IMR-90 (cell line): Measurements from ENCODE around the gene HSFX3. TPM values are rescaled to one million over a fixed set of nuclear protein-coding genes. Genes with fewer than 3 reads are reported as not detected.

ENCODE experiments used
- ATAC-seq: fragments of 200-7000 bp; cut with Tn5 transposase; 2 replicates; pipeline ENCODE4 v1.9.1; 2020; ENCODE audit warnings: low read depth, mild to moderate bottlenecking, moderate library complexity
- BruUV-seq: library from RNA; stranded (reverse); fragments of 400-500 nt; replicated peaks from 2 replicates; lab custom pipeline; 2021; lab: Mats Ljungman, UMichigan
- CTCF ChIA-PET: fragments of 300-600 bp; formaldehyde crosslinking; extraction: SDS; loops from one replicate; lab custom pipeline; 2021; ENCODE audit warnings: antibody characterized with exemption; lab: Yijun Ruan, JAX
- POLR2A ChIA-PET: fragments of 300-600 bp; sonication (Branson Sonifier 250); formaldehyde crosslinking; loops from one replicate; lab custom pipeline; 2022; ENCODE audit warnings: antibody characterized with exemption; ENCODE audit not compliant: unreplicated experiment; lab: Charles Lee
- DNase-seq: peaks from one replicate; pipeline ENCODE4 v3.0.0; 2013
- H2AFZ ChIP-seq: replicated peaks from 2 replicates; pipeline ENCODE3; 2013; ENCODE audit warnings: low read length, mild to moderate bottlenecking; ENCODE audit not compliant: poor library complexity
- H2AK5ac ChIP-seq: 2 replicates; pipeline ENCODE4 v1.6.1; 2013; ENCODE audit warnings: low read depth, low read length, inconsistent platforms
- H2AK9ac ChIP-seq: replicated peaks from 2 replicates; pipeline ENCODE3; 2013; ENCODE audit warnings: mild to moderate bottlenecking, low read depth, low read length, moderate library complexity; ENCODE audit not compliant: poor library complexity
- H2BK120ac ChIP-seq: 2 replicates; pipeline ENCODE4 v1.6.1; 2013; ENCODE audit warnings: low read depth, low read length, inconsistent platforms
- H2BK15ac ChIP-seq: 3 replicates; pipeline ENCODE4 v1.6.1; 2013; ENCODE audit warnings: low read depth, low read length, inconsistent platforms
- H2BK20ac ChIP-seq: 2 replicates; pipeline ENCODE4 v1.6.1; 2013; ENCODE audit warnings: low read depth, mild to moderate bottlenecking, inconsistent platforms, low read length, moderate library complexity
- H2BK5ac ChIP-seq: 2 replicates; pipeline ENCODE4 v1.6.1; 2013; ENCODE audit warnings: mild to moderate bottlenecking, low read depth, low read length, inconsistent platforms; ENCODE audit not compliant: poor library complexity, severe bottlenecking
- H3K14ac ChIP-seq: replicated peaks from 2 replicates; pipeline ENCODE4 v1.6.1; 2013; ENCODE audit warnings: low read depth, low read length, inconsistent platforms
- H3K18ac ChIP-seq: 2 replicates; pipeline ENCODE4 v1.6.1; 2013; ENCODE audit warnings: low read depth, low read length, control low read depth
- H3K23ac ChIP-seq: 2 replicates; pipeline ENCODE4 v1.6.1; 2013; ENCODE audit warnings: low read depth, low read length, inconsistent platforms
- H3K27ac ChIP-seq: 2 replicates; pipeline ENCODE4 v1.5.1; 2013; ENCODE audit warnings: mild to moderate bottlenecking, control low read depth, low read length; ENCODE audit not compliant: insufficient read depth
- H3K27me3 ChIP-seq: 2 replicates; pipeline ENCODE4 v1.6.1; 2013; ENCODE audit warnings: low read length; ENCODE audit not compliant: control insufficient read depth, insufficient read depth
- H3K36me3 ChIP-seq: 2 replicates; pipeline ENCODE4 v1.6.1; 2013; ENCODE audit warnings: low read length, mixed read lengths; ENCODE audit not compliant: control insufficient read depth, insufficient read depth
- H3K4ac ChIP-seq: 2 replicates; pipeline ENCODE4 v1.6.1; 2013; ENCODE audit warnings: low read depth, low read length, inconsistent platforms
- H3K4me1 ChIP-seq: 2 replicates; pipeline ENCODE4 v1.6.1; 2013; ENCODE audit warnings: low read length, mixed read lengths; ENCODE audit not compliant: control insufficient read depth, insufficient read depth
- H3K4me2 ChIP-seq: 2 replicates; pipeline ENCODE4 v1.6.1; 2013; ENCODE audit warnings: low read depth, mild to moderate bottlenecking, control low read depth, low read length, moderate library complexity
- H3K4me3 ChIP-seq: 2 replicates; pipeline ENCODE4 v1.5.1; 2013; ENCODE audit warnings: low read depth, mild to moderate bottlenecking, control low read depth, low read length, moderate library complexity; ENCODE audit not compliant: insufficient read depth
- H3K56ac ChIP-seq: 2 replicates; pipeline ENCODE4 v1.6.1; 2013; ENCODE audit warnings: low read length, inconsistent platforms; ENCODE audit not compliant: insufficient read depth; ENCODE audit errors: extremely low read depth
- H3K79me1 ChIP-seq, 2 experiments: 2 replicates each; pipeline ENCODE4 v1.6.1; 2013; ENCODE audit warnings: low read length in 2 of 2, inconsistent platforms in 1 of 2, low read depth in 1 of 2
- H3K9ac ChIP-seq: 2 replicates; pipeline ENCODE4 v1.6.1; 2013; ENCODE audit warnings: low read depth, low read length, control low read depth
- H3K9me1 ChIP-seq: 2 replicates; pipeline ENCODE4 v1.6.1; 2013; ENCODE audit warnings: low read length, inconsistent platforms; ENCODE audit not compliant: insufficient read depth
- H3K9me3 ChIP-seq: 2 replicates; pipeline ENCODE4 v1.6.1; 2013; ENCODE audit warnings: low read length; ENCODE audit not compliant: control insufficient read depth, insufficient read depth
- H4K20me1 ChIP-seq: 2 replicates; pipeline ENCODE4 v1.6.1; 2013; ENCODE audit warnings: low read length, inconsistent platforms; ENCODE audit not compliant: insufficient read depth
- H4K5ac ChIP-seq: 2 replicates; pipeline ENCODE4 v1.6.1; 2013; ENCODE audit warnings: mild to moderate bottlenecking, low read depth, low read length, control low read depth
- H4K8ac ChIP-seq, 2 experiments: 2 replicates each; pipeline ENCODE4 v1.6.1; 2013; ENCODE audit warnings: low read depth in 2 of 2, low read length in 2 of 2, control low read depth in 1 of 2, inconsistent platforms in 1 of 2
- H4K91ac ChIP-seq: 2 replicates; pipeline ENCODE4 v1.6.1; 2013; ENCODE audit warnings: low read depth, low read length, inconsistent platforms; ENCODE audit not compliant: insufficient read depth
- CTCF ChIP-seq: conservative IDR thresholded peaks from 2 replicates; pipeline ENCODE4 v1.5.1; 2012; ENCODE audit warnings: mild to moderate bottlenecking, low read depth, low read length, improper control_type of control experiment
- MXI1 ChIP-seq: IDR thresholded peaks from 2 replicates; pipeline ENCODE4 v1.6.1; 2012; ENCODE audit warnings: low read depth, mild to moderate bottlenecking, low read length, moderate library complexity, borderline replicate concordance
- NFE2L2 ChIP-seq: fragments of 150-350 bp; IDR thresholded peaks from 2 replicates; pipeline ENCODE4 v1.6.1; 2016; ENCODE audit warnings: low read depth, mild to moderate bottlenecking, low read length
- RAD21 ChIP-seq: IDR thresholded peaks from 2 replicates; pipeline ENCODE4 v1.6.1; 2012; ENCODE audit warnings: low read length, improper control_type of control experiment
- RFX5 ChIP-seq: IDR thresholded peaks from 2 replicates; pipeline ENCODE4 v1.8.0; 2012; ENCODE audit warnings: low read depth, mild to moderate bottlenecking, low read length, moderate library complexity
- SMC3 ChIP-seq: fragments of 150-350 bp; IDR thresholded peaks from 2 replicates; pipeline ENCODE4 v1.6.1; 2016; ENCODE audit warnings: low read depth, mild to moderate bottlenecking, antibody characterized with exemption, low read length, moderate library complexity
- USF2 ChIP-seq: fragments of 150-350 bp; IDR thresholded peaks from 2 replicates; pipeline ENCODE4 v1.6.1; 2017; ENCODE audit warnings: mild to moderate bottlenecking, antibody characterized with exemption, low read length, low read depth
- WGBS, 2 experiments: methylation state at CpG; one replicate each; pipeline versions ENCODE4 v1.1.5 to v1.1.7; 2013; ENCODE audit warnings: missing lambda C conversion rate in 2 of 2; ENCODE audit not compliant: insufficient read length in 1 of 2; ENCODE audit errors: extremely low coverage in 2 of 2; 5-methylcytosine and 5-hydroxymethylcytosine counted together
- dilution Hi-C: fragments of 300-500 bp; cut with HindIII; formaldehyde crosslinking; loops from one replicate; pipeline ENCODE4 v1.14.3; 2018; ENCODE audit warnings: low sequenced_read_pairs; ENCODE audit not compliant: unreplicated experiment
- in situ Hi-C: fragments of 300-500 bp; cut with MboI; formaldehyde crosslinking; loops from 3 replicates; pipeline ENCODE4 v1.14.3; 2019; ENCODE audit warnings: low sequenced_read_pairs, inconsistent platforms, mixed read lengths
- intact Hi-C: fragments of 100-400 bp; cut with micrococcal nuclease; formaldehyde crosslinking; loops from 2 replicates; pipeline ENCODE4 v1.10.0; 2022
- polyA plus RNA-seq, 3 experiments: library from polyadenylated mRNA; depleted of rRNA; stranded (reverse); fragments of >200 nt; gene quantifications; 2 replicates each; pipeline ENCODE4 v1.2.3, GENCODE V29; 2012; ENCODE audit warnings: low replicate concordance in 1 of 3
- total RNA-seq: library from RNA; depleted of rRNA; stranded (reverse); fragments of >200 nt; gene quantifications from 2 replicates; pipeline ENCODE4 v1.2.3, GENCODE V29; 2012

HSFX3 gene
- total and polyA plus RNA-seq, 2 of the 4 experiments (the other 2 are of a cell fraction): not detected

GRCh38 chrX:149515954-149516602 is 33.6 kb downstream of the HSFX3 start:
- H3K27ac ChIP-seq: no peak overlapping the region
- in situ Hi-C loops: loop anchor here (25.0 kb wide), 1 partner anchor 1221 kb away; no protein-coding TSS in a partner anchor
- no peaks in the 10 kb centered on the region for H3K36me3 ChIP-seq
- H3K27me3 ChIP-seq: peaks cover under 1% of the 10 kb centered on the region; the same call in 1 of the 2 replicates
- H2BK5ac ChIP-seq: no peak overlapping the region
- ATAC-seq: no peak
- no peak overlapping the region for H3K56ac ChIP-seq
- 0 out of 2 replicates have a peak, but pooled peaks cover under 1% of the 10 kb centered on the region for H3K4me1 ChIP-seq
- no TSS peak for BruUV-seq
- no peak overlapping the region for H3K4me3 ChIP-seq
- POLR2A ChIA-PET: no interaction called here
- H2AK9ac ChIP-seq: peak overlapping the region; percentile 18
- H3K9me1 ChIP-seq: no peaks in the 10 kb centered on the region
- intact Hi-C loops: no loop called here
- no peak for TF ChIP-seq USF2
- TF ChIP-seq MXI1: no peak
- no peak for TF ChIP-seq RAD21
- no peak for TF ChIP-seq NFE2L2
- TF ChIP-seq RFX5: no peak
- TF ChIP-seq SMC3: no peak
- TF ChIP-seq CTCF: no peak
- no peak overlapping the region for H2BK20ac ChIP-seq
- H3K18ac ChIP-seq: no peak overlapping the region
- no peak overlapping the region for H4K5ac ChIP-seq
- H3K14ac ChIP-seq: no peak overlapping the region
- CTCF ChIA-PET: no interaction called here
- H3K4ac ChIP-seq: no peak overlapping the region
- no peaks in the 10 kb centered on the region for H4K20me1 ChIP-seq
- no peak overlapping the region for H4K8ac ChIP-seq
- H2BK120ac ChIP-seq: no peak overlapping the region
- H4K91ac ChIP-seq: no peak overlapping the region
- no peak overlapping the region for H3K4me2 ChIP-seq
- no peaks in the 10 kb centered on the region for H3K79me1 ChIP-seq
- no peak overlapping the region for H3K23ac ChIP-seq
- H2BK15ac ChIP-seq: no peak overlapping the region
- no peak overlapping the region for H2AK5ac ChIP-seq
- no peaks in the 10 kb centered on the region for H3K9me3 ChIP-seq
- no peak for DNase-seq
- no CpG with 5 or more reads among the region's 4 CpGs for WGBS, 2 experiments
- dilution Hi-C loops: no loop called here
- H3K9ac ChIP-seq: no peak overlapping the region
- no peak overlapping the region for H2AFZ ChIP-seq
